ENCODE results near the gene SEMA5A. TPM values are rescaled to one million over a fixed set of nuclear protein-coding genes. Genes with fewer than 3 reads are reported as not detected.

SEMA5A gene
- total and polyA plus RNA-seq, 2 of the 8 experiments (the other 6 are each of a cell fraction or from before 2014, with no cell fraction given): 5.3 to 8.9 TPM

DNA sequence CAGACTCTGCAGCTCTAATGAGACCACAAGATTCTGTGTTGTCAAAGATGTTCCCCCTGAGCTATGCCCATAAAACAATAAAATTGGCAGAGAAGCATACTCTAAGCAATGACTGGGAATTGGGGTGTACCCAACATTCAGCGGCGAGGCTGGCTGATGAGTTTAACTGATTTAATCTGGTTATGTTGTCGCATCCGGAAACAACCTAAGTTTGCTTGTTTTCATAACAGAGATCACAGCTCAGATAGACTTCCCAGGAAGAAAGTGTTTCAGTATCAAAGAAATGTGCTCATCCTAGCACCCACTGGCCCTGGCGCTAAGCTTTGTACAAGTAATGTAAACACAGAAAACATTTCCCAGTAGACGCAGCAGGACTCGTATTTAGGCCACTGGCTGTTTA, 7.4 kb downstream of the SEMA5A start:
- Histone ChIP-seq H3K4me2 (ENCODE audit: insufficient read depth in 1 of 2, low read depth in 2 of 2, low read length in 2 of 2) (no peak overlapping the region), H3K23me2 (ENCODE audit: low read depth, low read length) (no peaks in the 10 kb centered on the region), H3K9me3 (ENCODE audit: insufficient read depth in 2 of 2, low read depth in 1 of 2, low read length in 1 of 2) (no peaks in the 10 kb centered on the region), H3K4me3 (ENCODE audit: extremely low read depth in 1 of 4, insufficient read depth in 2 of 4, low read depth in 3 of 4, low read length in 4 of 4) (no peak overlapping the region), H3K79me2 (ENCODE audit: control insufficient read depth in 1 of 2, insufficient read depth in 2 of 2, low read length in 2 of 2) (no peaks in the 10 kb centered on the region), H3K4ac (replicated peaks; ENCODE audit: insufficient read length, low read depth, low read length) (no peak overlapping the region), H2BK20ac (ENCODE audit: low read length) (no peak overlapping the region), H4K91ac (replicated peaks; ENCODE audit: insufficient read length, low read length) (no peak overlapping the region), H3K18ac (ENCODE audit: extremely low read depth, low read length) (no peak overlapping the region), H2AFZ (ENCODE audit: low read length) (no peak overlapping the region), H4K5ac (ENCODE audit: insufficient read length, low read depth, low read length) (no peak overlapping the region), H2BK15ac (ENCODE audit: low read length) (no peak overlapping the region), H3K36me3 (ENCODE audit: control insufficient read depth in 2 of 4, insufficient read depth in 4 of 4, low read length in 3 of 4) (no peaks in the 10 kb centered on the region), H3K23ac (ENCODE audit: insufficient read length) (no peak overlapping the region), H3K56ac (replicated peaks; ENCODE audit: insufficient read length, low read depth, low read length) (no peak overlapping the region), H4K20me1 (replicated peaks in 1 of 2; ENCODE audit: control insufficient read depth in 1 of 2, insufficient read depth in 2 of 2, low read length in 2 of 2) (peaks cover 0 to 3% of the 10 kb centered on the region in 2 experiments), H4K8ac (ENCODE audit: extremely low read depth, insufficient read depth, low read length) (no peak overlapping the region), H3K9ac (replicated peaks in 1 of 4; ENCODE audit: extremely low read depth in 1 of 4, low read depth in 3 of 4, low read length in 3 of 4) (no peak overlapping the region), H3K27me3 (replicated peaks in 1 of 4; ENCODE audit: control insufficient read depth in 3 of 4, extremely low read depth in 1 of 4, insufficient read depth in 3 of 4, low read length in 3 of 4) (no peaks in the 10 kb centered on the region), H2BK5ac (ENCODE audit: low read depth, low read length) (no peak overlapping the region), H2AK5ac (ENCODE audit: low read depth, low read length) (no peak overlapping the region), H3K4me1 (replicated peaks in 1 of 4; ENCODE audit: control insufficient read depth in 3 of 4, insufficient read depth in 4 of 4, low read length in 3 of 4) (no peaks in the 10 kb centered on the region; a peak in 1 of 7 replicates), H3K27ac (ENCODE audit: low read depth, low read length) (no peak overlapping the region), H3K79me1 (ENCODE audit: low read depth, low read length) (no peaks in the 10 kb centered on the region), H3K14ac (ENCODE audit: insufficient read length) (no peak overlapping the region), H2BK120ac (replicated peaks; ENCODE audit: low read depth, low read length) (no peak overlapping the region), H2BK12ac (ENCODE audit: low read depth, low read length) (no peak overlapping the region)
- TF ChIP-seq JUN (IDR thresholded peaks at IDR 0.05; ENCODE audit: low read depth, low read length) (no peak), SP2 (IDR thresholded peaks at IDR 0.05; ENCODE audit: low read length) (no peak), SUZ12 (IDR thresholded peaks at IDR 0.05; ENCODE audit: low read length) (no peak), HDAC6 (IDR thresholded peaks at IDR 0.05; ENCODE audit: low read depth, low read length) (no peak), MAFK (IDR thresholded peaks at IDR 0.05; ENCODE audit: low read depth, low read length) (no peak), SIRT6 (IDR thresholded peaks at IDR 0.05; ENCODE audit: low read length) (no peak), RXRA (IDR thresholded peaks at IDR 0.05; ENCODE audit: insufficient read depth, low read depth, low read length) (no peak)
- TF ChIP-seq, protein P1, sequence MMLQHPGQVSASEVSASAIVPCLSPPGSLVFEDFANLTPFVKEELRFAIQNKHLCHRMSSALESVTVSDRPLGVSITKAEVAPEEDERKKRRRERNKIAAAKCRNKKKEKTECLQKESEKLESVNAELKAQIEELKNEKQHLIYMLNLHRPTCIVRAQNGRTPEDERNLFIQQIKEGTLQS (IDR thresholded peaks at IDR 0.05; ENCODE audit: insufficient read depth, low read depth, low read length): no peak
- POLR2A ChIA-PET (ENCODE audit: partially characterized antibody): no interaction called here
- DNase-seq (ENCODE audit: low read depth in 1 of 2, low spot score in 2 of 2) (no peak), FAIRE-seq (no peak)
- 86% methylated on average over 7 of the region's 7 CpGs; no CpG with 5 or more reads in 1 of the 2 experiments for WGBS, 2 experiments (ENCODE audit: extremely low coverage in 1 of 2, insufficient coverage in 1 of 2, insufficient read length in 1 of 2, insufficient replicate concordance in 2 of 2, low coverage in 1 of 2, low lambda C conversion rate in 2 of 2, missing lambda C conversion rate in 1 of 2)
- CTCF ChIA-PET (ENCODE audit: partially characterized antibody): interaction anchor here (0.7 to 2.3 kb wide), 6 partner anchors 9 to 264 kb away, joined by 3 to 9 read pairs (median 4); no protein-coding TSS in a partner anchor

Measured in H1 (cell line).